Left cardiac atrium (tissue), 4 donors: ENCODE measurements around the gene RPL36. TPM values are rescaled to one million over a fixed set of nuclear protein-coding genes. Genes with fewer than 3 reads are reported as not detected.

Experiments used
- ATAC-seq, 2 donors: fragments of 200-7000 bp; cut with Tn5 transposase; one replicate each; pipeline ENCODE4 v1.9.1; 2020; ENCODE audit warnings: mild to moderate bottlenecking in 2 of 2, moderate library complexity in 2 of 2
- DNase-seq: peaks from one replicate; pipeline ENCODE4 v3.0.0-alpha.2; 2020
- intact Hi-C, 2 donors: fragments of 100-400 bp; cut with DNase I; formaldehyde crosslinking; loops; one replicate each; pipeline versions ENCODE4 v1.14.1 to v1.15.1; 2022 to 2023
- long read RNA-seq: library from polyadenylated mRNA; unstranded; transcript quantifications from one replicate; pipeline ENCODE4 v2.0.0, GENCODE V29; 2021
- total RNA-seq, 2 donors: library from RNA; stranded (reverse); fragmentation: NEBNext Ultra II Directional; extraction: Animal tissue kit (Norgen Biotek cat#: 25700); gene quantifications; one replicate each; pipeline ENCODE4 v1.2.1, GENCODE V29; 2021
- donor health status: DM: no; HTN: yes; CAD: no.
- donor health status: DM: no; HTN: yes; CAD: no; lungs with severe emphysema.
- donor health status: DM: yes; HTN: yes; CAD: no.
- donor health status: Dilated cardiomyopathy.

The RPL36 gene
- 100 to 1,000 TPM; 500 to 504 TPM for total RNA-seq
- long read RNA-seq, transcript RPL36-201 (4 exons, 707 nt) = major isoform, 10 of 14 reads
- long read RNA-seq, partial matches to known transcripts = 3 of 14 reads
- long read RNA-seq, other reads (novel, unspliced or antisense) = 1 of 14 reads

- peak; percentile 98 for DNase-seq
- intact Hi-C loops = no loop called here
- ATAC-seq = peak; percentile 70 to 75
Measured at GRCh38 chr19:5690125-5690954, at the start of gene RPL36. TSS of gene RPL36 (plus strand) at chr19:5690295. CDS start at chr19:5690508, 213 bp downstream.

- DNase-seq (no peak), ATAC-seq (no peak)
- intact Hi-C loops = no loop called here
Measured at GRCh38 chr19:5641171-5641570, 48.9 kb upstream of the RPL36 start.

- intact Hi-C loops = no loop called here
- ATAC-seq (peak in 1 of 2 donors; percentile 31), DNase-seq (no peak)
Measured at GRCh38 chr19:5642204-5642603, 47.9 kb upstream of the RPL36 start.

- intact Hi-C loops = no loop called here
- DNase-seq (no peak), ATAC-seq (no peak)
Measured at GRCh38 chr19:5643060-5643459, 47.0 kb upstream of the RPL36 start.

DNA sequence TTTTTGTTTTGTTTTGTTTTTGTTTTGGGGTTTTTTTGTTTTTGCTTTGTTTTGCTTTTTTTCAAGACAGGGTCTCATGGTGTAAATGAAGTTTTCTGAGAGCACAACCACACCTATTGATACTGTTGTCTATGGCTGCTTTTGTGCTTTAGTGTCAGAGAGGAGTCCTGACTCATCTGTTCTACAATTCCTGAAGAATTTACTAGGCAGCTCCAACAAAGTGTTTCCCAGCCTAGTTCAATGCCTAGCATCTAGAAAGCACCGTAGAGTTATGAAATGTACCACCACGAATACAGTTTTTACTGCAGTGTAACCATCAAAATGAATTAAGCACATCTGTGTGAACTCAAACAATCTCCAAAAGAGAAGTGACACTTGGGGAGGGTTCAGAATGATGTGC, 46.1 kb upstream of the RPL36 start:
- no peak for DNase-seq
- ATAC-seq = no peak
- intact Hi-C loops = no loop called here

DNA sequence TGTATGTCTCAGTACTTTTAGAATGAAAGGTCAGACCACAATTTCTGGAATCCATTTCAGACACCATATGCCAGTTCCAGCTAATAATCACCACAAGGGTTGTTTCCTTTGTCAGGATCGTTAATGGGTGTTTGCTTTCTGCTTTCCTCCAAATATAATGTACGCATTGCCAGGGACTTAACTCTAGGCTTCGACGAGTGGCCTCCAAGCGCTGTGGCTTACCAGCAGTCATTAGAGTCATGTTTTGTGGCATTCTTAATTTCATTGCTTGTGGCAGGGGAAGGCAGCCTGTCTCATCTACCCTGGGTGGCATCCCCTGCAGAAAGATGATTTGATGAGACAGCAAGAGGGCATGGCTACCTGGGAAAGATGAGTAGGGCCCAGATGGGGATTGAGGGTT, 44.7 kb upstream of the RPL36 start:
- no peak for ATAC-seq
- intact Hi-C loops = no loop called here
- DNase-seq = no peak

DNA sequence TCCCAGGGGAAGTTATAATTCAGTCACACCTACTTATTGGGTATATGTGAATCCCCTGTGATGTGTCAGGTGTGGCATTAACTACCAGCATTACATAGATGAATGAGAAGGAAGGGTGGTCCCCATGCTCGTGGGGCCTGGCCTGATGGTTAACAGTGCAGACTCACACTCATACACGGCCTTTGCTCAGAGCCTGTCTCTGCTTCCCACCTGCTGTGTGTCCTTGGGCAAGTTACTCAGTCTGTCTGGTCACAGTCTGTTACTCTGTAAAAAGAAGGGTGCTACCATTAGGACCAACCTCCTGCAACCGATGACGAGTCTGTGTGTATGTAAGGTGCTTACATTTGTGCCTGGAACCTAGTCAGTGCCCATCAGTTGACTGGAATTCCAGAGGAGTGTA, 43.4 kb upstream of the RPL36 start:
- DNase-seq = no peak
- no peak for ATAC-seq
- intact Hi-C loops = no loop called here

DNA sequence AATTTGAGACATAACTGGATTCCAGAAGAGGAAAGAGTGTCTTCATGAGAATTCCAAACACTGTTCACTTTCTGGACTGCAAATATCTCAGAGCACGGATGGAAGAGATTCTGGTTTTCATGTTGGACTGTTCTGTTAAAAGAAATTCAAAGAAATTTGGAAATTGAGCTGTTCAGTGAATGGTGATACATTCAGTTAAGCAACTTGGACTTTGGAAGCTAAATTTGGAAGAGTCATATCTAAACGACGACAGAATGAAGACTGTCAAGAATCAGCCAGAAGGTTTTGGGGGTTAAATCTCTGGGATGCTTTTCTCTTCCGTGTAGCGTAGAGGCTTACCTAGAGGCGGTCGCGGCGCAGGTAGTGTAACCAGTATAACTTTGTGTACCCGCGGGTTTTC, 41.6 kb upstream of the RPL36 start:
- ATAC-seq (no peak), DNase-seq (no peak)
- intact Hi-C loops = no loop called here

GRCh38 chr19:5651361-5651760, 38.7 kb upstream of the RPL36 start:
- DNase-seq = no peak
- intact Hi-C loops = no loop called here
- ATAC-seq = no peak

- ATAC-seq (no peak), DNase-seq (no peak)
- intact Hi-C loops = no loop called here
Measured at GRCh38 chr19:5652261-5652660, 37.8 kb upstream of the RPL36 start.

- no peak for ATAC-seq
Measured at GRCh38 chr19:5654931-5655330, 35.2 kb upstream of the RPL36 start.

DNA sequence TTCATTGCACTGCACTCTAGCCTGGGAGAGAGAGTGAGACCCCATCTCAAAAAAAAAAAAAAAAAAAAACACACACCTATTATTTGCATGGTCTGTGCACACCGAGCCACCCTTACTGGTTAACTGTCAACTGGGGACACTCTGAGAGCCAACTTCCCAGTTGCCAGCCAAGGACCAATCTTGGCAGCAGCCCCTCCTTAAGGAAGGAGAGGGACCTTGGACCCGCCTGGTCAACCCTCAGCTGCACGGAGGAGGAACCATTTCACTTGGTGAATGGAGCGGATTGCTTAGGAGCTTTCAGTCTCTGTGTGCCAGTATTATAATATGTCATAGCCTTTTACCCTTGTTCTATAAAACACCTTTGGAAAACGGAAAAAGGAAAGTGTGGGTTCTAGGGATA, 34.7 kb upstream of the RPL36 start:
- intact Hi-C loops = no loop called here
- DNase-seq (no peak), ATAC-seq (no peak)

More at GRCh38 chr19:5654931-5655330, 35.2 kb upstream of the RPL36 start:
- DNase-seq = no peak
- intact Hi-C loops = no loop called here

GRCh38 chr19:5661483-5661882, 28.6 kb upstream of the RPL36 start:
- no peak for DNase-seq
- intact Hi-C loops = no loop called here
- no peak for ATAC-seq

DNA sequence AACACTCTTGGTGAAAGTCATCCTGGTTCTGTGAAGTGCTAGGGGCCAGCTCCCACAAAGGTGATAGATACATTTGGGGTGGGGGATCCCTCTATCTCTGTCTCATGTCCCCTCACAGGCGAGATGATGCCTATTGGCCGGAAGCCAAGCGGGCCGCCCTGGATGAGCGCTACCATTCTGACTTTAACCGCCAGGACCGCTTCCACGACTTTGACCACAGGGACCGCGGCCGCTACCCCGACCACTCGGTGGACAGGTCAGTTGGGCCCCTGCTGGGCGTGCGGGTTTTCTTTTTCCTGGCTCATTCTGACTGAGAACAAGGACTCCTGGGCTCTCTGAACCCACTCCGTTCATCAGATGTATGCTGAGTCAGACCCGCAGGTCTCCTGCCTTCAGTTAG, 26.2 kb upstream of the RPL36 start:
- intact Hi-C loops = no loop called here
- no peak for ATAC-seq
- DNase-seq = no peak

DNA sequence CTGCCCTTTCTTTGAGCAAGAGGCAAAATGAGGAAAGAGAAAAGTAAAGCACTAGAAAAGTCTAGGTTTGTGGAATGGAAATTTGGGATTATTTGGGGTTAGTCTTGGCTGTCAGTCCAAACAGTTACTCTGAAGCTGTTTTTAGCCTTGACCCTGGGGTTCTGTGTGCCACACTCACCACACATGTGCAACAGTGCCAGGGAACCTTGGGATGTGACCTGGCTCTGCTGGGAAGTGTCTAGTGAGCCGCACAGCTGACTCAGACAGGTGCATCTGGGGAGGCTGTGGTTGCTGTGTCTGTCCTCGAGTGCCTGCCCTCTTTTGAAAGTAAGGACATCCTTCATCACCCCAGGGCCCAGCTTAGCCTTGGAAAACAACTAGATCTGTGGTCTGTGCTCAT, 25.6 kb upstream of the RPL36 start:
- DNase-seq (no peak), ATAC-seq (no peak)
- intact Hi-C loops = no loop called here

- DNase-seq = no peak
- no peak for ATAC-seq
- intact Hi-C loops = no loop called here
Measured at GRCh38 chr19:5665781-5666513, 24.1 kb upstream of the RPL36 start.

DNA sequence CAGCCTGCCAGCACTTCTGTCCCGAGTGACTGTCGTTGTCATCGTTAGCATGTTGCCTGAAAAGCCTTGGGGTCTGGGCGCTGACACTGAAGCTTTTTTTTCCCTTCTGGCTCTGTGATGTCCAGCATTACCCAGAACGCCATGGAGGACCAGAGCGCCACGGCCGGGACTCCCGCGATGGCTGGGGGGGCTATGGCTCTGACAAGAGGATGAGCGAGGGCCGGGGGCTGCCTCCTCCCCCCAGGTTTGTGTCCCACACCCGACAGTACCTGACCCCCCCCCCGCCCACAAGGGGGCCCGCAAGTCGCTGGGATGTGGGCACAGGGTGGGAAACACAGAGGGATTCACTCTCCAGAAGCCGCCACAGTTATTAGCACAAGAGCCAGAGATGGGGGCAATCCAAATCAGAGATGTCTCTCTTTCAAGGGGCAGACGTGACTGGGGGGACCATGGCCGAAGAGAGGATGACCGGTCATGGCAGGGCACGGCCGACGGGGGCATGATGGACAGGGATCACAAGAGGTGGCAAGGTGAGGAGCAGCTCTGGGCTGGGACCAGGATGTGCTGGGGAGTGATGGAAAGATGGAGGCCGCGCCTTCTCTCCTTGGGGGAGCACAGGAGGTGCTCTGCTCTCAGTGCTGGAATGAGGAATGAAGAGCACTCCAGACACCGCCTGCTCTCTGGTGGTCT, 23.0 kb upstream of the RPL36 start:
- intact Hi-C loops = no loop called here
- DNase-seq = no peak
- ATAC-seq = no peak

DNA sequence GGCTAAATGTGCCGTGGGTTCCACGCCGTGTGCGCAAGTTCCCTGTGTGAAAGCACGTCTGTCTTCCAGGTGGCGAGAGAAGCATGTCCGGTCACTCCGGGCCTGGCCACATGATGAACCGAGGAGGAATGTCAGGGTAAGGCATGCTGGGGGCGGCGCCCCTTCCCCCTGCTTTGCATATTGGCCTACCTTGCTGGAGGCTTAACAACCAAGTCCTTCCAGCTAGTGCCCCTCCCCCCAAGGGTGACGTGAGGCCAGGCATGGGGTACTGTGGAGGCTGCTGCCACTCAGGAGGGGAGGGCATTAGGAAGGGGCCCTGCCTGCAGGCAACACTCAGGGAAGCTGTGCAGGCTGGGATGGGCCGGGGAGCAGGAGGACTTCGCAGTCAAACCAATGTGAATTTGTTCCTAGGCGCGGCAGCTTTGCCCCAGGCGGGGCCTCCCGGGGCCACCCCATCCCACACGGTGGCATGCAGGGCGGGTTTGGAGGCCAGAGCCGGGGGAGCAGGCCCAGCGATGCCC, 22.3 kb upstream of the RPL36 start:
- intact Hi-C loops = no loop called here
- ATAC-seq (no peak), DNase-seq (peak; percentile 16)

DNA sequence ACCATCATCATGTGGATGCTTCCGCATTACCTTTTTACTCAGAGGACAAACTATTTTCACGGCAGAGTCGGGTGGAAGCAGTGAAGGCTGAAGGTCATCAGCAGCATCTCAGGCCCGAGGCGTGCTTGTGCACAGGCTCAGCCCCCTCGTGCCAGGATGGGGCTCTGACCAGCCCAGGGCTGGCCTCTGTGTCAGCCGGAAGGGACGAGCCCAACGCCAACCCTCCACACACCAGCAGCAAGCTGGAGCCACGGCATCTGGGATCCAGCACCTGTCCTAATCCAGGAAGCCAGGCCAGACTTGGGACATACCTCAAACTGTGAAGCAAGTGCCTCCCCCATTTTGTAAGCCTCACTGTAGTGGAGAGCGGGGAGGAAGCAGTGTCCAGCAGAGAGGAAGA, 20.9 kb upstream of the RPL36 start:
- intact Hi-C loops = no loop called here
- DNase-seq (peak; percentile 22), ATAC-seq (no peak)

DNA sequence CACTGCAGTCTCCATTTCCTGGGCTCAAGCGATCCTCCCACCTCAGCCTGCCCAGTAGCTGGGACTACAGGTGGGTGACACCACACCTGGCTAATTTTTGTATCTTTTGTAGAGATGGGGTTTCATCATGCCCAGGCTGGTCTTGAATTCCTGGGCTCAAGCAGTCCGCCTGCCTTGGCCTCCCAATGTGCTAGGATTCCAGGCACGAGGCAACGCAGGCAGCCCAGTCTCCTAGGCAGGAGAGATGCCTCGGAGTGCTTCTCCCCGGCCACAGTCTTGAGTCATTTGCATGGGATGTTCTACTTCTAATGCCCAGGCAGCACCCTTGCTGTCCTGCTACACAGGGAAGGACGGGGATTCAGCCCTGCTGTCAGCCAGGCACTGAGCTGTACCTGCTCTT, 18.5 kb upstream of the RPL36 start:
- DNase-seq (no peak), ATAC-seq (no peak)
- intact Hi-C loops = no loop called here
